Fibroblast of lung (primary cell): ENCODE results near the gene SMCO3. TPM values are rescaled to one million over a fixed set of nuclear protein-coding genes. Genes with fewer than 3 reads are reported as not detected.
"Not testable (repeated sequence)": the region's sequence is repeated elsewhere in the genome, so short reads cannot be mapped to it uniquely, and the experiment has no call there.

Experiments
- DNase-seq, 2 donors: peaks; one replicate each; pipeline versions ENCODE4 v3.0.0 to v3.0.0-alpha.2; 2010; ENCODE audit warnings: low read depth in 2 of 2
- H2AFZ ChIP-seq: 2 replicates; pipeline ENCODE4 v1.5.1; 2012; ENCODE audit warnings: low read length, control low read depth, inconsistent platforms
- H3K27ac ChIP-seq: 2 replicates; pipeline ENCODE4 v1.5.1; 2011; ENCODE audit warnings: low read length, control low read depth; ENCODE audit not compliant: insufficient read depth
- H3K27me3 ChIP-seq: 2 replicates; pipeline ENCODE4 v1.5.1; 2011; ENCODE audit warnings: mild to moderate bottlenecking, low read length; ENCODE audit not compliant: control insufficient read depth, insufficient read depth
- H3K36me3 ChIP-seq: 2 replicates; pipeline ENCODE4 v1.5.1; 2011; ENCODE audit warnings: low read length; ENCODE audit not compliant: control insufficient read depth, insufficient read depth
- H3K4me1 ChIP-seq: 2 replicates; pipeline ENCODE4 v1.5.1; 2011; ENCODE audit warnings: low read length; ENCODE audit not compliant: control insufficient read depth, insufficient read depth; ENCODE audit errors: extremely low read depth
- H3K4me2 ChIP-seq: 2 replicates; pipeline ENCODE4 v1.5.1; 2011; ENCODE audit warnings: low read length, control low read depth; ENCODE audit not compliant: insufficient read depth; ENCODE audit errors: extremely low read depth
- H3K4me3 ChIP-seq, 4 experiments: fragments of 200-600 bp in 1 of 4; sonication (generic) in 1 of 4; replicated peaks in 1 of 4; 2 replicates each; pipeline ENCODE4 v1.5.1; 2011 to 2016; ENCODE audit warnings: low read length in 4 of 4, low read depth in 3 of 4, mild to moderate bottlenecking in 3 of 4, control low read depth in 2 of 4, inconsistent platforms in 1 of 4, mixed read lengths in 1 of 4; ENCODE audit not compliant: insufficient read depth in 1 of 4; ENCODE audit errors: control extremely low read depth in 1 of 4
- H3K79me2 ChIP-seq: 2 replicates; pipeline ENCODE4 v1.5.1; 2012; ENCODE audit warnings: mild to moderate bottlenecking, low read length, inconsistent platforms; ENCODE audit not compliant: control insufficient read depth, insufficient read depth
- H3K9ac ChIP-seq: 2 replicates; pipeline ENCODE4 v1.5.1; 2011; ENCODE audit warnings: mild to moderate bottlenecking, low read length, control low read depth; ENCODE audit not compliant: insufficient read depth
- H3K9me3 ChIP-seq: 2 replicates; pipeline ENCODE4 v1.5.1; 2012; ENCODE audit warnings: low read depth, low read length; ENCODE audit not compliant: control insufficient read depth, insufficient read depth
- H4K20me1 ChIP-seq: 2 replicates; pipeline ENCODE4 v1.5.1; 2011; ENCODE audit warnings: low read length; ENCODE audit not compliant: control insufficient read depth, insufficient read depth; ENCODE audit errors: extremely low read depth
- CTCF ChIP-seq, 2 donors: IDR thresholded peaks in 1 of 2; conservative IDR thresholded peaks in 1 of 2; 1 replicate in 1 of 2; 2 replicates in 1 of 2; pipeline ENCODE4 v1.5.1; 2011 to 2012; ENCODE audit warnings: low read length in 2 of 2, control low read depth in 1 of 2, inconsistent platforms in 1 of 2, low read depth in 1 of 2, mild to moderate bottlenecking in 1 of 2
- EZH2 ChIP-seq: IDR thresholded peaks from 2 replicates; pipeline ENCODE4 v1.5.1; 2012; ENCODE audit warnings: low read length, control low read depth, mild to moderate bottlenecking; ENCODE audit errors: missing control alignments
- polyA plus RNA-seq, 2 donors: library from polyadenylated mRNA; depleted of rRNA in 1 of 2; stranded (reverse) in 1 of 2; unstranded in 1 of 2; fragments of >200 nt; gene quantifications; 2 replicates each; pipeline ENCODE4 v1.2.1, GENCODE V29; 2011 to 2012; ENCODE audit warnings: missing spikeins in 1 of 2
- total RNA-seq: library from RNA; depleted of rRNA; stranded (reverse); fragments of >200 nt; gene quantifications from 2 replicates; pipeline ENCODE4 v1.2.1, GENCODE V29; 2014

SMCO3 gene
- total and polyA plus RNA-seq, 2 donors (not counting 1 experiment from before 2014, with no cell fraction given): 0.16 to 0.17 TPM

GRCh38 chr12:14765398-14765797, 48.6 kb downstream of the SMCO3 start:
- Histone ChIP-seq H3K27ac (no peak overlapping the region), H3K27me3 (no peaks in the 10 kb centered on the region), H4K20me1 (no peaks in the 10 kb centered on the region), H3K79me2 (peaks cover 9% of the 10 kb centered on the region), H3K36me3 (no peaks in the 10 kb centered on the region), H3K9ac (no peak overlapping the region), H3K4me1 (no peaks in the 10 kb centered on the region), H2AFZ (no peak overlapping the region), H3K9me3 (no peaks in the 10 kb centered on the region), H3K4me3 (no peak overlapping the region), H3K4me2 (no peak overlapping the region)
- TF ChIP-seq EZH2: no peak
- no peak for TF ChIP-seq CTCF (conservative IDR thresholded peaks at IDR 0.05 in 1 of 2, IDR thresholded peaks at IDR 0.05 in 1 of 2; ENCODE audit: low read depth in 1 of 2, low read length in 2 of 2)
- no peak for DNase-seq

DNA sequence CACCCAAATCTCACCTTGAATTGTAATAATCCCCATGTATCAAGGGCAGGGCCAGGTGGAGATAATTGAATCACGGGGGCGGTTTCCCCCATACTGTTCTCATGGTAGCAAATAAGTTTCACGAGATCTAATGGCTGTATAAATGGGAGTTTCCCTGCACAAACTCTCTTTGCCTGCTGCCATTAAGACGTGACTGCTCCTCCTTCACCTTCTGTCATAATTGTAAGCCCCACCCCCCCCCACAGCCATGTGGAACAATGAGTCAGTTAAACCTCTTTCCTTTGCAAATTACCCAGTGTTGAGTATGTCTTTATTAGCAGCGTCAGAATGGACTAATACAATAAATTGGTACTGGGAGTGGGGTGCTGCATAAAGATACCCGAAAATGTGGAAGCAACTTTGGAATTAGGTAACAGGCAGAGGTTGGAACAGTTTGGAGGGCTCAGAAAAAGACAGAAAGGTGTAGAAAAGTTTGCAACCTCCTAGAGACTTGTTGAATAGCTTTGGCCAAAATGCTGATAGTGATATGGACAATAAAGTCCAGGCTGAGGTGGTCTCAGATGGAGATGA, 54.2 kb downstream of the SMCO3 start:
- not testable (repeated sequence) for H3K27me3 ChIP-seq, H3K27ac ChIP-seq, H3K79me2 ChIP-seq, H2AFZ ChIP-seq, H3K36me3 ChIP-seq, H3K4me1 ChIP-seq, H3K9ac ChIP-seq, H3K9me3 ChIP-seq, H3K4me3 ChIP-seq, H3K4me2 ChIP-seq, H4K20me1 ChIP-seq, DNase-seq

- Histone ChIP-seq H3K27ac (no peak overlapping the region), H3K4me3 (no peak overlapping the region), H3K27me3 (no peaks in the 10 kb centered on the region), H3K9me3 (no peaks in the 10 kb centered on the region), H3K79me2 (no peaks in the 10 kb centered on the region), H3K9ac (no peak overlapping the region), H3K4me2 (peak overlapping the region; percentile 11), H3K36me3 (no peaks in the 10 kb centered on the region), H2AFZ (no peak overlapping the region), H3K4me1 (no peaks in the 10 kb centered on the region), H4K20me1 (no peaks in the 10 kb centered on the region)
- TF ChIP-seq CTCF (conservative IDR thresholded peaks at IDR 0.05 in 1 of 2, IDR thresholded peaks at IDR 0.05 in 1 of 2; ENCODE audit: low read depth in 1 of 2, low read length in 2 of 2) (peak in 1 of 2 donors; percentile 48), EZH2 (no peak)
- no peak for DNase-seq
Observed at GRCh38 chr12:14756334-14757143, 57.4 kb downstream of the SMCO3 start.

Other genes starting within 250 kb of the SMCO3 start
- 5.1 and 5.4 TPM in 2 replicates for gene PLBD1, start 246.3 kb downstream of the SMCO3 start, total RNA-seq
- 0.76 and 1.2 TPM in 2 replicates for gene PLBD1, start 246.3 kb downstream of the SMCO3 start, polyA plus RNA-seq
- not detected in 2 replicates for gene GUCY2C, start 117.6 kb downstream of the SMCO3 start, total RNA-seq
- gene GUCY2C, start 117.6 kb downstream of the SMCO3 start, polyA plus RNA-seq: 0.02 TPM in 1 of 2 replicates, not detected in the other
- gene WBP11, start 10.7 kb downstream of the SMCO3 start, total RNA-seq: 8.0 and 10.6 TPM in 2 replicates
- 17.5 and 27.4 TPM in 2 replicates for gene WBP11, start 10.7 kb downstream of the SMCO3 start, polyA plus RNA-seq
- 1.0 and 1.5 TPM in 2 replicates for gene C12orf60, start 10.5 kb downstream of the SMCO3 start, total RNA-seq
- gene C12orf60, start 10.5 kb downstream of the SMCO3 start, polyA plus RNA-seq: 1.1 TPM in 2 replicates
- not detected in 2 replicates for gene ART4, start 29.3 kb upstream of the SMCO3 start, total RNA-seq
- gene ART4, start 29.3 kb upstream of the SMCO3 start, polyA plus RNA-seq: not detected in 2 replicates
- 2.0 and 38.0 TPM in 2 replicates for gene MGP, start 71.7 kb upstream of the SMCO3 start, total RNA-seq
- 9.5 and 15.9 TPM in 2 replicates for gene MGP, start 71.7 kb upstream of the SMCO3 start, polyA plus RNA-seq
- gene ERP27, start 124.4 kb upstream of the SMCO3 start, total RNA-seq: 0.17 TPM in 1 of 2 replicates, not detected in the other
- gene ERP27, start 124.4 kb upstream of the SMCO3 start, polyA plus RNA-seq: 0.10 TPM in 1 of 2 replicates, not detected in the other
- 5.9 and 8.3 TPM in 2 replicates for gene ARHGDIB, start 147.4 kb upstream of the SMCO3 start, total RNA-seq
- gene ARHGDIB, start 147.4 kb upstream of the SMCO3 start, polyA plus RNA-seq: 40.3 and 43.7 TPM in 2 replicates
- not detected in 2 replicates for gene PDE6H, start 158.9 kb upstream of the SMCO3 start, total RNA-seq
- gene PDE6H, start 158.9 kb upstream of the SMCO3 start, polyA plus RNA-seq: not detected in 2 replicates